Stimulated activated CD4-positive, alpha-beta T cell treated with anti-CD3 and anti-CD28 coated beads, TNF-alpha, amount 100 ng/mL, for 48 hours (primary cell): Measurements from ENCODE around the gene TRAPPC4.
"Not testable (repeated sequence)": the region's sequence is repeated elsewhere in the genome, so short reads cannot be mapped to it uniquely, and the experiment has no call there.

Experiments
- DNase-seq, 3 donors: peaks; one replicate each; pipeline ENCODE4 v3.0.0-alpha.2; 2020; ENCODE audit warnings: low read depth in 3 of 3

Gene TRAPPC4

GRCh38 chr11:119014209-119014924 is 4.2 kb upstream of the TRAPPC4 start:
- DNase-seq, result no peak

GRCh38 chr11:119015054-119015611 is 3.4 kb upstream of the TRAPPC4 start:
- DNase-seq, result no peak

GRCh38 chr11:119016216-119017009 is 2.2 kb upstream of the TRAPPC4 start:
- DNase-seq, result no peak

- not testable (repeated sequence) for DNase-seq
These were observed 1.2 kb upstream of the TRAPPC4 start for GRCh38 chr11:119017377-119017776.

- no peak for DNase-seq
These were observed 1.4 kb downstream of the TRAPPC4 start for GRCh38 chr11:119019996-119020395.

GRCh38 chr11:119021631-119022030 is 3.1 kb downstream of the TRAPPC4 start:
- DNase-seq, result no peak

- no peak for DNase-seq
These were observed 5.2 kb downstream of the TRAPPC4 start for GRCh38 chr11:119023741-119024140.

- no peak for DNase-seq
These were observed 6.0 kb downstream of the TRAPPC4 start for GRCh38 chr11:119024430-119025098.

GRCh38 chr11:119025099-119025473 is 6.5 kb downstream of the TRAPPC4 start:
- no peak for DNase-seq

GRCh38 chr11:119025541-119025940 is 7.0 kb downstream of the TRAPPC4 start:
- no peak for DNase-seq

- no peak for DNase-seq
These were observed 7.6 kb downstream of the TRAPPC4 start for GRCh38 chr11:119025978-119026766.

GRCh38 chr11:119026970-119027369 is 8.4 kb downstream of the TRAPPC4 start:
- DNase-seq, result no peak

- DNase-seq, result no peak
These were observed 9.2 kb downstream of the TRAPPC4 start for GRCh38 chr11:119027561-119028345.

- no peak for DNase-seq
These were observed 9.9 kb downstream of the TRAPPC4 start for GRCh38 chr11:119028346-119029068.

GRCh38 chr11:119029069-119029339 is 10.4 kb downstream of the TRAPPC4 start:
- DNase-seq, result no peak

GRCh38 chr11:119029340-119030028 is 10.9 kb downstream of the TRAPPC4 start:
- peak in 2 of 3 donors; percentile 26 to 27 for DNase-seq

GRCh38 chr11:119030029-119030328 is 11.4 kb downstream of the TRAPPC4 start:
- DNase-seq, result no peak

GRCh38 chr11:119030329-119031047 is 11.9 kb downstream of the TRAPPC4 start, which contains the start of gene SLC37A4:
SLC37A4 (minus strand) TSS chr11:119030877.
- DNase-seq, result peak; percentile 93 to 98 (median 97)

GRCh38 chr11:119031912-119032280 is 13.3 kb downstream of the TRAPPC4 start:
- DNase-seq, result no peak
